HAP-1 (cell line): ENCODE measurements around the gene CDKAL1.

ENCODE experiments used
- DNase-seq, 2 experiments: peaks; one replicate each; pipeline ENCODE4 v3.0.0-alpha.2; 2016 to 2020; ENCODE audit warnings: low spot score in 2 of 2
- H3K27me3 ChIP-seq: fragments of 250-450 bp; sonication (Bioruptor Pico); 2 replicates; pipeline ENCODE4 v1.5.1; 2020; ENCODE audit warnings: low read depth, mild to moderate bottlenecking, moderate library complexity
- H3K36me3 ChIP-seq: fragments of 250-450 bp; sonication (Bioruptor Pico); replicated peaks from 2 replicates; pipeline ENCODE4 v1.5.1; 2020; ENCODE audit warnings: mild to moderate bottlenecking
- H3K4me1 ChIP-seq: fragments of 250-450 bp; sonication (Bioruptor Pico); 2 replicates; pipeline ENCODE4 v1.5.1; 2020; ENCODE audit warnings: mild to moderate bottlenecking
- H3K4me3 ChIP-seq: fragments of 250-450 bp; sonication (Bioruptor Pico); 2 replicates; pipeline ENCODE4 v1.5.1; 2020; ENCODE audit warnings: mild to moderate bottlenecking, moderate library complexity
- H3K9me3 ChIP-seq: fragments of 250-450 bp; sonication (Bioruptor Pico); 2 replicates; pipeline ENCODE4 v1.5.1; 2020; ENCODE audit warnings: mild to moderate bottlenecking, moderate library complexity
- in situ Hi-C: fragments of 300-500 bp; cut with MboI; formaldehyde crosslinking; loops from 3 replicates; pipeline ENCODE4 v1.14.3; 2020; ENCODE audit warnings: low sequenced_read_pairs, inconsistent platforms, mixed read lengths

Gene CDKAL1

GRCh38 chr6:21259660-21260059 lies 725.4 kb downstream of the CDKAL1 start:
- DNase-seq, result no peak
- no peaks in the 10 kb centered on the region for H3K27me3 ChIP-seq
- peaks cover 3% of the 10 kb centered on the region for H3K4me1 ChIP-seq
- H3K36me3 ChIP-seq, result no peaks in the 10 kb centered on the region
- no peak overlapping the region for H3K4me3 ChIP-seq
- no peaks in the 10 kb centered on the region for H3K9me3 ChIP-seq
- in situ Hi-C loops, result no loop called here

DNA sequence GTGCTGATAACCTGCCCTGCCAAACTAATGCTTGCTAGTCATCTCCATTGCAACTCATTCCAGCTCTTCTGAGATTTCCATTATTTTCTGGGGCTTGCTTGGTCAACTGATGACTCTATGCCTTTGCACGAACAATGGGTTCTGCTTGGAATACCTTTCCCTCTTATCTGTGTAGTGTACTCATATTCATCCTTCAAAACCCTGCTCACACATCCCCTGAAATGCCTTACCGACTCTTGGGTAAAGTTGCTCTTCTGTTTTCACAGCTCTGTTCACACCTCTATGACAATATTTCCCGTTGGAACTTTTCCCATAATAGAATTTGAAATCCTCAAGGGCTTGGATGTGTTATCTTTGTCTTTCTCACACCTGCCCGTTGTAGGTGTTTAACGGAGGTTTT lies 728.2 kb downstream of the CDKAL1 start:
- Histone ChIP-seq H3K9me3 (no peaks in the 10 kb centered on the region), H3K27me3 (no peaks in the 10 kb centered on the region), H3K36me3 (no peaks in the 10 kb centered on the region), H3K4me3 (no peak overlapping the region), H3K4me1 (peaks cover 3% of the 10 kb centered on the region)
- in situ Hi-C loops, result no loop called here
- DNase-seq, result no peak

DNA sequence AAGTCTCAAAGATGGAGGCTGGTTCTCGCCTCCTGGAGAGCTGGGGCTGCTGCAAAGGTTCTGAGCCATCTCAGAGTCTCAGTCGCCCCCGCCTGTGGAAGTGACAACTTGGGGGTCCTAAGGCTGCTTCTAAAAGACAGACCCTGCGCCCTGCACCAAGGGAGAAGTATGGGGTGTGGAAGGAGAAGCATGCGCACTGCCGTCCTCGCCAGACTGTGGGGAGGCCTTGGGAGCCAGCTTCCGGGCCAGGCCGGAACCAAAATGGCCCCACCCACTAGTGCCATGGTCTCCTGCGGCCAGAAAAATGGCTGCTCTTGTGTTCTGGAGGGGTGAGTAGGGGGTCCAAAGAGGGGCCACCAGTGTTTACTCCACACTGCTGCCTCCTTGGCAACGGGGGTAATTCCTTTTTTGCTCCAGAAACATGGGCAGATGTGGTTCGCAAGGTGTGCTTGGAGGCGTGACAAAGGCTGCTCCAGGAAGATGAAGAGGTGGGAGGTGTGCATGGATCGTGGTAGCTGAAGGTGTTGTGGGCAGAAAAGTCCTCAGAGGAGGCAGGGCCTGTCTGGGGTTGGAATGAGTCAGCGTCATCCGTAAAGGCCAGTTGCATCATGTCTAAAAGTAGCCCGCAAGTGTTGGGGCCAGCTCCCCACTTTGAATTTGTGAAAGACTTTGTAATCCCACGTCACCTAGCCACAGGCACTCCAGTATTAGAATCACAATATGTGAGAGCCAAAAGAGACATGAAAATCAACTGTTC lies 729.5 kb downstream of the CDKAL1 start:
- Histone ChIP-seq H3K4me1 (peaks cover 3% of the 10 kb centered on the region), H3K27me3 (no peaks in the 10 kb centered on the region), H3K4me3 (no peak overlapping the region), H3K9me3 (no peaks in the 10 kb centered on the region), H3K36me3 (no peaks in the 10 kb centered on the region)
- peak; percentile 27 to 37 for DNase-seq
- in situ Hi-C loops, result no loop called here

DNA sequence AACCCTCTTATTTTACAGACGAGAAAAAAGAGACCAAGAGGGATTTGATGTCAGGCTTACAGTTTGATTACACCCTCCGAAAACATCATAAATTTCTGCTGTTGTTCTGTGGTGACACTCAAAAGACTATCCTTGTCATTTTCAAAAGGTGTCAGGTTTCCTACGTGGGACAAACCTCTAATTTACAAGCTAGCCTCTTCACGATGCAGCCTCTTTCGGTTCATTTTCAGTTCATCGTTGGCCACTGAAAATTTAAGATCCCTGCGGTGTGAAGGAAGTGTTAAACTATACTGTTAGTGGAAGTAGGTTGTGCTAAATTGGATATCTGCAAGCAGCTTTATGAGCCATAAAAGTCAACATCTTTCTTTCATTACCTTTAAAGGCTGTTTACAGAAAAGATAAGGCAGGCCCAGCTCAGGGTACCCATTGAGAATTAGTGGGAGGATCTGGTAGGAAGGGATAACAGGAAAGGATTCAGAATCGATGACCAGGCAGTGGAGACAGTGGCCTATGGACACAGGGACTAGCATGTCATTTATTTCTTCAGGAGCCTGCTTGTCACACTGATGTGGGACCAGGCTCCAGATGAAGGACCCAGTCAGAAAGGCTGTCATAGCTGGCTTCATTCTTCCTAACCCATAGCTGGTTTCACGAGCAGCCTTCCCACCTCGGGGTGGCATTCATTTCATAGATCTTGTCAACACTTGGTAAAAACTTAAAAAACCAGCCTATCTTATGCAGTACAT lies 730.2 kb downstream of the CDKAL1 start:
- no peak for DNase-seq
- in situ Hi-C loops, result no loop called here

DNA sequence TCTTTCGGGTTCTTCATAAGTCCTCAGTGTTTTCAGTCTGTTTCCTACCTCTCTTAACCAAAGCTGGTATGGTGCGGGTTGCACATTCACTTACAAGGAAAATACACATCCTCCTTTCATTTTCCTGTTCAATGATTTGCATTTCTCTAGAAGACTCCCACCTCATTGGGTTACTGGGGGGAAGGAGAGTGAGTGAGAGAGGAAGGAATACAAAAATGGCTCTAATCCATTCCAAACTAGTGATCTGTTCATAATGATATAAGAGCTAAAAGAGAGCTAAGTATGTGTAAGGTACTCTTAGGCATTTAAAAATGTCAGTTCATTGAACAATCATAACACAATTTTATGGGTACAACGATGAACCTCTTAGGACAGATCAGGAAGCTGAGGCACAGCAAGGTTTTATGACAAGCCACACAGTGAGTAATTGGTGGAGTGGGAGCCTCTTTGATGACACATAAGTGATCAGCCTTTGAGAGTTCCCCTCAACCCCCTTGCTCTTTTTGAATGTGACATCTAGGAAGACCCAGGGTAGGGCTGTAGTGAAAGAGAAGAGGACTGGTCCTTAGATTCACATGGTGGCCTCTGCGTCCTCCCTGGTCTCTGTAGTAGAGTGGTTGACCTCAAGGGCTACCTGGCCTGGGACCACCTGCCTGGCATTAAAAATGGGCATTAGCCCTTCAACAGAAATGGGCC lies 730.9 kb downstream of the CDKAL1 start:
- no peak for DNase-seq
- in situ Hi-C loops, result no loop called here

More for the DNA sequence above, 730.2 kb downstream of the CDKAL1 start:
- Histone ChIP-seq H3K27me3 (no peaks in the 10 kb centered on the region), H3K9me3 (no peaks in the 10 kb centered on the region), H3K4me1 (peaks cover 3% of the 10 kb centered on the region), H3K4me3 (no peak overlapping the region), H3K36me3 (no peaks in the 10 kb centered on the region)

GRCh38 chr6:21265730-21266044 lies 731.4 kb downstream of the CDKAL1 start:
- H3K9me3 ChIP-seq, result no peaks in the 10 kb centered on the region
- in situ Hi-C loops, result no loop called here
- H3K36me3 ChIP-seq, result no peaks in the 10 kb centered on the region
- no peaks in the 10 kb centered on the region for H3K27me3 ChIP-seq
- H3K4me3 ChIP-seq, result no peak overlapping the region
- no peak for DNase-seq
- peaks cover 3% of the 10 kb centered on the region for H3K4me1 ChIP-seq

More for the DNA sequence above, 730.9 kb downstream of the CDKAL1 start:
- Histone ChIP-seq H3K36me3 (no peaks in the 10 kb centered on the region), H3K4me3 (no peak overlapping the region), H3K9me3 (no peaks in the 10 kb centered on the region), H3K27me3 (no peaks in the 10 kb centered on the region), H3K4me1 (peaks cover 3% of the 10 kb centered on the region)

DNA sequence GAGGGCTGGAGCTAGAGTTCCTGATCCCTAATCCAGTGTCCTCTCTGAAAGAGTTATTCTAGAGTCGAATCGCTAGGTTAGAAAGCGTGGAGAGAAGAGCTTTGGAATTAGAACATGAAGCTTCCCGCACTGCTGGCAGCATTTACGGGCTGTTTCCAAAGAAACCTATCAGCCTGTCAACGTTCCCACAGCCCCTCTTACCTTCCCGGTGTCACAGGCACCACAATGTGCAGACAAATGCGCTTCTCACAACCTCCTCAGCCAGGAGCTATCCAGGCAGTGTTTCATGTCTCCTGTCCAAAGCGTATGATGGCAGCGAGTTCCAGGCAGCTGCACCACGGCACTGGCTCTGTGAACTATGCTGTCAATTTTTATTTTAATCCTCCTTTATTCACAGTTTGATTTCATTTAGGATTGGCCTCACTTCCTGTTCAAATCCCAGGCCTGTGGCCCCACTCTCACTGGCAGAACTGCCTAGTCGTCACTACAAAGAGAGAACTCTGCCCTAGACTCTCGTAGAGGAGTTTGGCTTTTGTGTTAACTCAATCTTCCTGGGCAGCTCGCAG lies 736.5 kb downstream of the CDKAL1 start:
- no peak overlapping the region for H3K4me3 ChIP-seq
- no peaks in the 10 kb centered on the region for H3K36me3 ChIP-seq
- H3K4me1 ChIP-seq, result no peaks in the 10 kb centered on the region
- in situ Hi-C loops, result no loop called here
- no peak for DNase-seq
- H3K9me3 ChIP-seq, result no peaks in the 10 kb centered on the region
- no peaks in the 10 kb centered on the region for H3K27me3 ChIP-seq

- H3K9me3 ChIP-seq, result no peaks in the 10 kb centered on the region
- no peaks in the 10 kb centered on the region for H3K4me1 ChIP-seq
- H3K36me3 ChIP-seq, result no peaks in the 10 kb centered on the region
- DNase-seq, result no peak
- no peak overlapping the region for H3K4me3 ChIP-seq
- H3K27me3 ChIP-seq, result no peaks in the 10 kb centered on the region
- in situ Hi-C loops, result no loop called here
Observed at GRCh38 chr6:21271428-21272155, 737.3 kb downstream of the CDKAL1 start.

DNA sequence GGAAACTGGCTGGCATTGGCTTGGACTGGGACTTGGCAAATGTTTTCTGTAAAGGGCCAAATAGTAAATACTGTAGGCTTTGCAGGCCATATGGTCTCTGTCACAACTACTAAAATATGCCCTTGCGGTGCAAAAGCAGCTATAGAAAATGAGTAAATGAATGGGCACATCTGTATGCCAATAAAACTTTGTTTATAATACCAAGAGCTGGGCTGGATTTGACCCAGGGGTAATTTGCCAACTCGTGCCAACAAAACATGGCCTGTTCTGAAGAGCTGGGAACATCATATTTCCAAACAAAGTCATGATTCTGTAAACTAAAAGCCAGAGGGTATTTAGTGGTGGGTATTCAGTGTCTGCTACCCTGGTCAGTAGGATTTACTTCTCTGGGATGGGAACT lies 739.2 kb downstream of the CDKAL1 start:
- no peaks in the 10 kb centered on the region for H3K27me3 ChIP-seq
- DNase-seq, result no peak
- H3K4me3 ChIP-seq, result no peak overlapping the region
- no peaks in the 10 kb centered on the region for H3K9me3 ChIP-seq
- in situ Hi-C loops, result no loop called here
- H3K4me1 ChIP-seq, result no peaks in the 10 kb centered on the region
- H3K36me3 ChIP-seq, result no peaks in the 10 kb centered on the region

- in situ Hi-C loops, result no loop called here
- H3K27me3 ChIP-seq, result no peaks in the 10 kb centered on the region
- no peak for DNase-seq
Observed at GRCh38 chr6:21274851-21275250, 740.6 kb downstream of the CDKAL1 start.

GRCh38 chr6:21277601-21278374 lies 743.5 kb downstream of the CDKAL1 start:
- no peaks in the 10 kb centered on the region for H3K4me1 ChIP-seq
- no peak for DNase-seq
- H3K27me3 ChIP-seq, result no peaks in the 10 kb centered on the region
- no peaks in the 10 kb centered on the region for H3K36me3 ChIP-seq
- no peak overlapping the region for H3K4me3 ChIP-seq
- in situ Hi-C loops, result no loop called here
- H3K9me3 ChIP-seq, result no peaks in the 10 kb centered on the region

More at GRCh38 chr6:21274851-21275250, 740.6 kb downstream of the CDKAL1 start:
- Histone ChIP-seq H3K9me3 (no peaks in the 10 kb centered on the region), H3K4me1 (no peaks in the 10 kb centered on the region), H3K36me3 (no peaks in the 10 kb centered on the region), H3K4me3 (no peak overlapping the region)

- no peaks in the 10 kb centered on the region for H3K36me3 ChIP-seq
- H3K27me3 ChIP-seq, result no peaks in the 10 kb centered on the region
- no peaks in the 10 kb centered on the region for H3K9me3 ChIP-seq
- DNase-seq, result no peak
- H3K4me1 ChIP-seq, result no peaks in the 10 kb centered on the region
- no peak overlapping the region for H3K4me3 ChIP-seq
- in situ Hi-C loops, result no loop called here
Observed at GRCh38 chr6:21278375-21278745, 744.1 kb downstream of the CDKAL1 start.

- DNase-seq, result no peak
- Histone ChIP-seq H3K4me1 (no peaks in the 10 kb centered on the region), H3K27me3 (no peaks in the 10 kb centered on the region), H3K36me3 (no peaks in the 10 kb centered on the region), H3K9me3 (no peaks in the 10 kb centered on the region), H3K4me3 (no peak overlapping the region)
- in situ Hi-C loops, result no loop called here
Observed at GRCh38 chr6:21279619-21280018, 745.4 kb downstream of the CDKAL1 start.
